Measurements from ENCODE around the gene PACRG.

The PACRG gene

DNA sequence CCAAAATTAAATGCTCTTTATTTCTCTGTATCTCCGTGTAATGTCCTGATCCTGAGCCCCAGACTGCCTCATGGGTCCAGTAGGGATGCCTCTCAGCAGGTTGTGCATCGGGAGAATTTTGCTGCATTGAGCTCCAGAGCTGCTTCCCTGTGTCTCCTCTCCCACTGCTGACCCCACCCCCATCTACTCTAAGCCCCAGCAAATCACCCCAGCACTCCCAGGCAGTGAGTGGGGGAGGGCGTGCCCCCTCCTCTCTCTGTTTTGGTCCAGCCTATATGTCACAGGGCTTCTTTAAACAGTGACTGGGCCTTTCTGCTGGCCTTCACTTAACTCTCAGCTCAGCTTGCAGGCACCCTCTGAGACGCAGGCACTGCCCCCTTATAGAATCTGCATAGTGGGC, 458.0 kb downstream of the PACRG start:
- no peak for DNase-seq

DNA sequence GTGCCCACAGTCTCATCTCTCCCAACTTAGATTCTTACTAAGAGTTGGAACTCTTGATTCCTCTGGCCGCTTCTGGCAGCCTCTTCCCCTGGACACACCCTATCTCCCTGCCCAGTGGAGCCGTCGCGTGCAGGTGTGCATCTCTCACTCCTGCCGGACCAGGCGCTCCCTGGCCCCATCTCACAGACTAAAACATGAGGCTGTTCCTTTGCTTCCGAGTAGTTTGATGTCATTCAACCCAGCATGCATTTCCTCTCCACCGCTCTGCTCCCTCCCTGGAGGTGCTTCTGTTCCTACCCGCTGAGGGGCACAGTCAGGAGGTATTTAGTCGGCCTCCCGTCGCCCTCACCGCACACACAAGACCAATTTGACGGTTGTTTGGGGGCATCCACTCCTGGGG, 458.8 kb downstream of the PACRG start:
- no peak for DNase-seq

DNA sequence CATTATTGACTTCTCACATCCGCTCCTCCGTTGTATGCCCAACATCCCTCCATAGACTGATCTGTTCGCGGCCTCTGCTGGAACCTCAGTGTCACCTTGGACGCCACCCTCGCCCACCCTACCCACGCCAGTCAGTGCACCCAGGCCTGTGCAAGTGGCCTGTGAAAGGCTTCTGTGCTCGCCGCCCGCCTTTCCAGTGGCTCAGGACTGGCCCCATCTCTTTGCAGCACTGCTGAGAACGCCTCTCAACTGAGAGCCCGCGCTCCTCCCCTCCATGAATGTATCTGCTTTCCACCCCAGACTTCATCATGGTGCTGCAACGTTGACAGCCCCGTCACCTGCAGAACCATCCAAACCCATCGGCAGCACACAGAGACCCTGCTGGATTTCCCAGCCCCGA, 459.4 kb downstream of the PACRG start:
- no peak for DNase-seq

DNA sequence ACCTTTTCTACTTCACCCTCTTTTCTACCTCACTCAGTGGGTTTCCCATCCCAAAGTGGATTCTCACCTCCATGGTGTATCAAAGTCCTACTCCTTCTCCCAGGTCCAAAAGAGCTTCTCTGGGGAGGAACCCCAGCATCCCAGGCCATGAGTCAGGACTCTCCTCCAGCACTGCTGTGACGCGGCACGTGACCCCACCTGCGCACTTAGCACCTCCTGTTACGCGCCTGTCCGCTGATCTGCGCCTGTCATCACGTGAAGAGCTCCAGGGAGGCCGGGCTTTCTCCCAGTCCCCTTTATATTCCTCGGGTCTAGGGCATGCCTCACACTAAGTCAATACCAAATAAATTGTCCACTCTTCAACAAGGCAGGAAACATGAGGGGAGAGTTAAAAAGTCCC, 459.8 kb downstream of the PACRG start:
- DNase-seq: no peak

GRCh38 chr6:163188746-163189145, 461.0 kb downstream of the PACRG start:
- no peak for DNase-seq

DNA sequence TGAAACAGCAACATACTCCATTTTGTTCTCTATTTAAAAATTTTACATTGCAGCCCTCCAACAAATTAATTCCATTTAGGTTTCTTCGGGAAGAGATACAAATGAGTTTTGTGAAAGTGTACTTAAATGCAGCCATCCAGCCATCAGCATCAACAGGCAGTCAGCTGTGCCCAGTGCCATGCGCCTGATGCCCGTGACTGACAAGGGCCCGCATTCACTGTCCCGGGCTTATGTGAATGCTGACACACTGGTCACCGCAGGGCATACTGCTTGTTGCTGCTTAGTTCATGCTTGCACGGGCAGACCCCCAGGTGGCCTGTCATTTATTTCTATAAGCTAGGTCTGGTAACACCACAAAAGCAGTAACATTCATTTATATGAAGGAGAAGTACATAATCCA, 461.8 kb downstream of the PACRG start:
- no peak for DNase-seq

DNA sequence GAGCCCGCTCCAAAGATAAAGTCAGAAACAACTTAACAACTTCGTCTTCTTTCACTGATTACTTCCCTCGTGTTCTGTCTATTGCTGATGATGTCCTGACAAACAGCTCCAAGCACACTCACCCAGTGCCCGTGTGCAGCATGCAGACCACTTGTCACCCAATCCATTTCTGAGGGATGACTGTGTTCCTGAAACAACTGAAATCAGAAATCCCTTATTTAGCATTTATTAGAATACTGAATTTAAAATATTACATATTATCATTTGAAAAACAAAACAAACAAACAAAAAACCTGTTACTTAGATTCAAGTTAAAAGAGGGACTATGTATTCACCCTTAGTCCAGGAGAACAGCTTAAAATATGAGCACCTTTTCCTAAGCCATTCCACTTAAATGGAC, 463.0 kb downstream of the PACRG start:
- DNase-seq: no peak

GRCh38 chr6:163191704-163192537, 464.1 kb downstream of the PACRG start:
- no peak for DNase-seq

DNA sequence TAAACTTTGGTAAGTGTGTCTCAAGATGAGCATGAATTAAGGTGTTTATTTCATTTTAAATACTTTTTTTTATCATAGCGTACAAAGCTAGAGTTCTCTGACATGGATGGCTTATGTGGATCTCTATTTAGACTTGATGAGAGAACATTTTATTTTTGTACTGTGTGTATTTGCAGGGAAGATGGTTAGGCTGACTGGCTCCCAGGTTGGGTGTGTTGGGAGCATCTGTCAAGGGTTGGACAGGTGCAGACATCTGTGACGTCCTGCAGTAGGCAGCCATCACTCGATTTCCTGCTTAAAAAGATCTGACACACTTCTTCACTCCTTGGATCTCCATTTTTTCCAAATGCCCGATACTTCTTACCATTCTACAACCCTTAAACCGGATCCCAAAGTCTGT, 464.8 kb downstream of the PACRG start:
- DNase-seq: no peak

GRCh38 chr6:163193326-163193725, 465.6 kb downstream of the PACRG start:
- no peak for DNase-seq

DNA sequence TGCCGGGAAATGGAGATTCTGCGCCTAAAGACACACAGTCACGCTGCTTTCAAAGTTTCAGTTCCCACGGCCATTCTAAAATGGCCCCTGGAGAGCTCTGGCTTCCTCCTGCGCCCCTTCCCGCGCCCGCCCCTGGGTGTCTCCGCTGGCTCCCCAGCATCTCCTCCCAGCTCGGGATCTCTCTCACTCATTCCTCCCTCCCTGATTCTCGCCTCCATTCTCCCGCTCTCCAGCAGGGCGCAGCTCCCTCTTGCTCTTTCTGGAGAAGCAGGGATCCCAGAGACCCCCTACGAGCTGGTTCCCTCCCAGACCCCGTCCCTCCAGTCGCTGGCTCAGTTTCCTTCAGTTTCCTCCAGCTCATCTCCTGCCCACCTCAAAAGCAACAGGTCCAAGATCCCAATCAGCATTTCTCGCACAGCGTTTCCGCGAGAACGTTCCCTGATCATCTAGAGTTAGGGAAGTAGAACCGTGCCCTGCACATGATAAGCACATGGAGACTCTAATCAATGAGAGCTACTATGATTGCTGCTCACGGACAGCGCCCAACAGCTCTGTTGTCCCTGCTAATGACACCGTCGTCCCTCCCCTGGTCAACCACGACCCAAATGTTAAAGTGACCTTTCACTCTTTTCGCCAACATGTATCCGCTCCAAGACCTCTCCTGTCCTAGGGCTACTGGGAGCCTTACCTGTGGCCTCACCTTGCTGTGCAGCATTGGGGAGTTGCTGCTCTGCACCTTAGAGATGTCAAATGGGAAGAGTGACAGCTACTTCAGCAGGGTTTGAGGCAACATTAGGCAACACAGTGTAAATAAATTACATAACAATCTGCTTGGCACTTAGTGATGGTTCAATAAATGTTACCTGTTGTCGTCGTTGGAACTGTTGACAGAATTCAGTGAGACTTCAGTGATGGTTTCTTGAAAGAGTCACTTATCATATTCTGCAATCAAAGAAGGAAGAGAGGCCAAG, 468.2 kb downstream of the PACRG start:
- DNase-seq: no peak

GRCh38 chr6:163197839-163198238, 470.1 kb downstream of the PACRG start:
- no peak for DNase-seq

- no peak for DNase-seq
Observed at GRCh38 chr6:163198396-163198795, 470.6 kb downstream of the PACRG start.

DNA sequence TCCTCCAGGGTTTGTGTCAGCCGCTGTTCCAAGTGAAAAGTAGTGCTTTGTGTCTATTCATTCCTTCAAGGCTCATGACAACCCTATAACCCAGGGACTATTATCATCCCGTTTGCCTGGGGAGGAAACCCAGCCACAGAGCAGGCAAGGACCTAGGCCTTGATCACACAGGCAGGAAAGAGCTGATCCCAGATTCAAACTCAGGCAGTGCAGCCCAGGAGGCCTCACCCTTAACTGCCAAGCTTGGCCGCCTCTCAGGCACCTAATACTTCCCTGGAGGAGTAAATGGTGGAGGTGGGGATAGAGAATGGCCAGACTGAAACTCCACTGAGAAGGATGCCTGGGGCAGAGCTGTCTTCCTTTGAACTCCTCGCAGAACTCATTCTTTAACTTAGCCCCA, 471.6 kb downstream of the PACRG start:
- DNase-seq: no peak

DNA sequence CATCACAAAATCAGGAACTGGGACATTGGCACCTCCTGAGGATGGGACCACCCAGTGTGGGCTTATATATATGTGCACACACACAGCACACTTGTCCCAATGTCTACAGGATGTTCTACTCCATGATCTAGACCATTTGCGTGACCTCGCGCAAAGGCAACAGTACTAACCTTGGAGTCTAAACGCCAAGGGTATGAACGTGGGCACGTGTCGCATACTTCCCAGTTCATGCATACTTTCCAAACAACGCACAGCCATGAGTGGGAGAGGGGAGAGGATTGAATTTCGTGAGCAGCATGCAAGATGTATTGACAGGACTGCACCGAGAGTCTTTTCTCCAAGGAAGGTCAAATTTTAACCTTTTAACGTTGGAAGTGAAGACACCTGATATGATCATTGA, 472.5 kb downstream of the PACRG start:
- no peak for DNase-seq

- DNase-seq: no peak
Observed at GRCh38 chr6:163200694-163201093, 472.9 kb downstream of the PACRG start.

DNA sequence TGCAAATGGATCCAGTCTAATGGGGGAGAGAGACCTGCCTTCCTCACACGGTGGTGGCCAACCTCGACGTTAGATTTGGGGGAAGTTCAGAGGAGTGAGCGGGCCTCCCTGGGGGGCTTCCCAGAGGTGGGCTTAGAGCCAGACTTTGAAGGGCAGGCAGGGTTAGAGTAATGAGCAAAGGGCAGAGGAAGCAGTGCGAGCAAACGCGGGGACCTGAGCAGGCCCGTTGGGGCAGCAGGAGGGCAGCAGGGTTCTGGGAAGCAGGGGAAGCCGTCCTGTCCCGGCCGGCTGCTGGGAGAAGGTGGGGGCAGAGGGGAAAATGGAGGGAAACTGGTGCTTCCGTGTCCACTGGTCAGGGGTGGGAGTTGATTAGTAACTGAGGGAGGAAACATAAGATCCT, 474.1 kb downstream of the PACRG start:
- DNase-seq: no peak

GRCh38 chr6:163206196-163206595, 478.4 kb downstream of the PACRG start:
- no peak for DNase-seq

DNA sequence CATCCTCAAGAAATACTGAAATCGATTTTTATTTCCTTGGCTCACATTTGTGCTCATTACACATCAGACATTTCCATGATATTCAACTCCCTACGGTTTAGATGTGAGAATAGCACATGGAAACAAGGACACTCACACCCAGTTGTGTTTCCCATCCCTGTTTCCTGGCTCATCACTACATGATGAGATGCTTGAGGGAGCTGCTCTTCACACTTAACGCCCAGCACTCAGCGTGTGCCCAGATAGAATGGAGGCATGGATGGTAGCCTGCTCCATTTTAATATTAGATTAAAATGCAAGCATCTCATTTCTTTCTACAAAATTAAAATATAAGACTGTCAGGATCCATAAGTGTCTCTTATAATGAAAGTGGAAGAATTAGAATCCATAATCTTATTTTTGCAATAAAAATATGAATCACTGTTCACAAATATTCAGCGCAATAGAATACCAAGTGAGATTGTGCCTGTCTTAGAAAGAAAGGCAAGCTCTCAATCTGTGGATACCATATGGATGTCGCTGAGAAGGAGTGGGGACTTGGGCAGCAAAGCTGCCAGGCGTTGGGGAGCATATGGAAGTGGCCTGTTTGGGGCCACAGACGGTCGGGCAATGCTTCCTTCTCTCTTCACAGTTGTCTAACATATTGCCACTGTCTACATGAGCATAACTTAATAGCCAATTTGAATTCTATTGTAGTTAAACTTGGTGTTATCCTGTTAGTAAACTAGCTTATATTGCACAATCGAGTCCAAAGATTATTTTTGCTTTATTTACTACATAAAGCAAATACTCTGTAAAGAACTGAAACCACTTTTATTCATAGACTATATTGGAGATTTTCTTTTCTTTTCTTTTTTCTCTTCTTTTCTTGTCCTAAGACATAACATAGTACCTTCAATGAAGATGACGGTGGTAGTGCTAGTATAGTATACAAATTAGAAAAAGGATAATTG, 479.9 kb downstream of the PACRG start:
- DNase-seq: no peak

GRCh38 chr6:163209005-163209404, 481.2 kb downstream of the PACRG start:
- no peak for DNase-seq

DNA sequence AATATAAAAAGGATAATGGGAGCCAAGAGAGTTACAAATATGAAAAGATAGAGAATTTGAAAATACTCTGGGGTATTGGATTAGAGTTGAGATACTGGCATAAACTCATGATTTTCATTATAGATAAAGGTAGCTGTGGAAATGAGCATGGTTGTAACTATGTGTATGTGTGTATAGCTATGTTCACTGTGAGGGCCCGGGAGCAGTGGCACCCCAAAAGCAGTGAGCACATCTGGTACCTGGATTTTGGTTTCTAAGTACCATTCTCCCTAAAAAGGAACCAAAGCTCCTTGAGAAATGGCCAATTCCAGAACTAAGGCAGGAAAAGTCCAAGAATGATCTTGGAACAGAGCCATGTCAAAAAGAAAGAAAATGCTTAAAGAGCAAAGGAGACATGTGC, 484.3 kb downstream of the PACRG start:
- no peak for DNase-seq

DNA sequence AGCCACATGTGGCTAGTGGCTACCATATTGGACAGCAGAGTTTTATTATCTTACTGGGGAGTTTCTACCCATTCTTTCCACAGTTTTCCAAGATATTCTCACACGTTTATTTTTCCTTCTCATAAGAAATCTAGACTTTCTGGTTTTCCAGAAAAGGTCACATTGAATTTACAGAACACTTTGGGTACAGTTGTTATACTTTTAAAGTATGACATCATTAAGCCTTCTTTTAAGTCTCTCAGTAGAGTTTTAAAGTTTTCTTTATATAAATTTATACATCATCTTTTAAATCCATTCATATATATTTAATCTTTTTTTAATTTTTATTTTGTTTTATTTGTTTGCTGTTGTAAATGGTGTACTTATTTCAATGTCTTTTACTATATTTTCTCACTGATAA, 486.5 kb downstream of the PACRG start:
- DNase-seq: no peak

- no peak for DNase-seq
Observed at GRCh38 chr6:163218361-163218894, 490.7 kb downstream of the PACRG start.

Data from stimulated activated CD4-positive, alpha-beta T cell treated with anti-CD3 and anti-CD28 coated beads, Interleukin-4, amount 100 ng/mL, for 4 hours (primary cell).